G401 (cell line): ENCODE measurements around the gene TMEM100. TPM values are rescaled to one million over a fixed set of nuclear protein-coding genes. Genes with fewer than 3 reads are reported as not detected.

ENCODE experiments used
- DNase-seq: peaks from one replicate; pipeline ENCODE4 v3.0.0-alpha.2; 2015; ENCODE audit warnings: low spot score
- in situ Hi-C: cut with HindIII; loops from 2 replicates; pipeline ENCODE4 v1.10.0; 2016; ENCODE audit warnings: low sequenced_read_pairs, mixed read lengths
- total RNA-seq: library from RNA; depleted of rRNA; stranded (reverse); fragments of >200 nt; shearing (Covaris generic); gene quantifications from 2 replicates; pipeline ENCODE4 v1.2.3, GENCODE V29; 2014; rRNA removed

Gene TMEM100, protein sequence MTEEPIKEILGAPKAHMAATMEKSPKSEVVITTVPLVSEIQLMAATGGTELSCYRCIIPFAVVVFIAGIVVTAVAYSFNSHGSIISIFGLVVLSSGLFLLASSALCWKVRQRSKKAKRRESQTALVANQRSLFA
- 0.49 TPM in 1 of 2 replicates, not detected in the other for total RNA-seq

DNA sequence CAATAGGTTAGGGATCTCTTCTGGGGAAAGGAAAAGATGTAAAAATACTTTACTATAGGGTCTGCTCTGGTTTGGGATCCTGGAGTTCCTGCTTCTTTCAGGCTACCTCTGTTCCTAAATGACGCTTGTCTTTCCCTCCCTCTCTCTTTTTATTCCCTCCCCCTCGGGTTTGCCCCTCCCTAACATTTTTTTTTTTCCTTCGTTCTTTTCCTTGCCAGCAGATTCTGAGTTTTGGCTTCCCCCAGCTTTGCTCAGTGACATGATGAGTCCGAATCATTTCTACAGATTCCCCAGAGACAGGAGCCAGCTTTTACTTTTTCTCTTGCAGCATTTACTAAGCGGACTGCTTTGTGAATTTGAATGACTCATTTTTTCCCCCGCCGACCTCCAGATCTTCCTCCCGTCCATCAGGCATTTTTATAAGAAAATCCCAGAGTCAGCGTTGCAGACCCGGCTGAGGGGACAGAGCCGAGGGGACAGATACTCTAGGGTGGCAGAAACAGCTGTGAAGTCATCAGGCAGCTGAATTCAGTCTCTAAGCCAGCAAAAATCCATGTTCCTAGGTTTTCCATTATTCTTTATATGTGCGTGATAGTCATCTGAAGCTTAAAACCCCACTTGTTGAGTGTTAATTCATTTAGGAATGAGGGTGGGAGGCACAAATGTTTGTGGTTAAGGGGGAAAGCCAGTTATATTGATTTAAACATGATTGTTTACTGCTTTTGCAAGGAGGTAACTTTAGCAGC, at the start of gene TMEM100:
Gene TMEM100 (minus strand): TSS at position 123 of the 746 bp plus-strand sequence. CDS start 1,794 bp downstream, outside the sequence.
- in situ Hi-C loops: no loop called here
- no peak for DNase-seq

DNA sequence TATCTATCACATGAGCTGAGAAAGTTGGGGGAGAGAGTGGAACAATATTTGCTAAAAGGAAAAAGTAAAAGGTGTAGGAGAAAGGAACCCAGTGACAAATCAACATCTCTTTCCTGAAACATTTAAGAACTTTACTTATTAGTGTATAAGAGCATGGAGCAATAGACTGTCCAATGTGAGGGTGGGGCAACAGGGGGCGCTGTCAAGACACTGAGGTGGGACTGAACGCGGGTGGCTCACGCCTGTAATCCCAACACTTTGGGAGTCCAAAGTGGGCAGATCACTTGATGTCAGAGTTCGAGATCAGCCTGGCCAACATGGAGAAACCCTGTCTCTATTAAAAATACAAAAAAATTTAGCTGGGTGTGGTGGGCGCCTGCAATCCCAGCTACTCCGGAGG, 49.4 kb upstream of the TMEM100 start:
- in situ Hi-C loops: no loop called here
- DNase-seq: no peak

DNA sequence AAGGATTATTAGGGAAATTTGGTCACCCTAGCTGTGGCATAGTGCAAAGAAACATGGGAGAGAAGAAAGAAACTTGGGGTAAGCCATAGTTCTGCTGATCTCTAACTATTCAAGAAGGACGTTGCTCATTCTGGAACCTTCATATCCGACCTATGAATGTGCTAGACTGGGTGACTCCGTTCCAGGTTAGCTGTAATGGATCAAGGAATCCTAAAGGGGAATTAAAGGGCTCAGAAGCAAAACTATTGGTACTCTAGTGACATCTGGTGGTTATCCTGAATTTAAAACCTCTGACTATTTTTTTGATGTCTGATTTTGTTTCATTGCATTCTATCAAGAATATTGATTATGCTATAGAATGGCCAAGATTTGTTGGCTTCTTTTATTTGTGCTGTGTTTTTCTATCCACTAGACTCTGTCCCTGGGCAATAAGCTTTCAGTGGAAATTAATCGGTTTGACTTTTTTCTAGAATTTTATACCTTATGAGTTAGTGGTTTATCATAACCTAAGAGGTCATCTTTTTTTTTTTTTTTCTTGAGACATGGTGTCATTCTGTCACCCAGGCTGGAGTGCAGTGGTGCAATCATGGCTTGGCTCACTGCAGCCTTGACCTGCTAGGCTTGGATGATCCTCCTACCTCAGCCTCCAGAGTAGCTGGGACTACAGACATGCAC, 47.7 kb upstream of the TMEM100 start:
- in situ Hi-C loops: no loop called here
- DNase-seq: peak; percentile 47

DNA sequence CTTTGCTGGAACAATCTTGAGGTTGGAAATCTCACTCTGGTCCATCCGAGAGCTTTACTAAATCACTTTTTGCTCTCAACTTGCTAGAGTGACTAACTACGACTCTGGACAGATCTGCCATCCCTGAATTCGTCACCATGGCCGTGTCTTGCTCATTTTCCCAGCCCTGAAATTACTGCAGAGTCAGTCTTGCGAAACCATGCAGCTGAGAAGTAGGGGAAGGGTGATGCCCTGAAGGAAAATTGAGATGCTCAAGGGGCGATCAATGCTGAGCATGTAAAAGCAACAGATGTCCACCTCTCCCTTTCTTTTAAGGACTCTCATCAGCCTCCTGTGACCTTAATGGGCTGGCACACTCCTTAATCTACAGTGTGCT, 46.9 kb upstream of the TMEM100 start:
- in situ Hi-C loops: no loop called here

DNA sequence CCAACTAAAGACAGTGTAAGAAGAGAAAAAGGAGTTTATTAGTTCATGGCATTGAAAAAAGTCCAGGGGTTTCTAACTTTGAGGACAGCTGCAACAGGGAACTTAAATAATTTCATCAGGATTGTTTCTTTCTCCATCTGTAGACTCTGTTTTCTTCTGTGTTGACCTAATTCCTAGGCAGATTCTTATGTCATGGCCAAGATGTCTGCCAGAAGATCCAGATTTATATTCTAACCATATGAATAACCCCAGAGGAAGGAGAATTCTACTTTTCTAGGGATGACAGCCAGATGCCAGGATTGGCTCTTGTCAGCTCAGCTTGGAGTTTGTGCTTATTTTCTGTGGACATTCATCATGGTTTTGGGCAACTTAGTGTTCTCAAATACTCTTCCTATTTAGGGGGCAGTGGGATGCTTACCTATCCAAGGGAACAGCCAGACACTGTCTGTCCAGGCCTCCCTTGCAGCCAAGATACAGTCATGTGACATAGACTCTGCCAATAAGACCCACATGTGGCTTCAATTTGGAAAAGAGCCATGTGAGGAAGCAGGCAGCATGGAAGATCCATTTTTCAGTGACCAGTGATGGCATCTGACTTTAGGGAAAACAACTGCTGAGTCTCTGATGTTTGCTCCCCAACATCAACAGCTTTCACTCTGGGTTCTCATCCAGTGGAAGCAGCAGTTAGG, 46.4 kb upstream of the TMEM100 start:
- in situ Hi-C loops: no loop called here
- no peak for DNase-seq

More for the DNA sequence above, 46.9 kb upstream of the TMEM100 start:
- no peak for DNase-seq

DNA sequence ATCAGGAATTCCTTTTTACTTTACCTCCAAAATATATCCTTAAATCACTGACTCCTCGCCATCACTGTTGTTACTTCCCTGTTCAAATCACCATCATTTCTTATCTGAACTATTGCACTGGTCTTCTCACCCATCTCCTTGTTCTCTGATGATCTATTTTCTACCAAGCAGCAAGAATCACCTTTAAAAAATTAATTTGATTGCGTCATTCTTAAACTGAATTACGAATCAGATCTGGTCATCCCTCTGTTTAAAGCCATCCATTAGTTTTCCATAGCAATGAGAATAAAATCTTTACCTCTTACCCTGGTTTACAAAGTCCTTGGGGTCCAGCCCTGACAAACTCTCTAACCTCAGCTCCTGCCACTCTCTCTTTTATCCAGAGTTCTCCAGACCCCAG, 42.8 kb upstream of the TMEM100 start:
- no peak for DNase-seq
- in situ Hi-C loops: no loop called here

DNA sequence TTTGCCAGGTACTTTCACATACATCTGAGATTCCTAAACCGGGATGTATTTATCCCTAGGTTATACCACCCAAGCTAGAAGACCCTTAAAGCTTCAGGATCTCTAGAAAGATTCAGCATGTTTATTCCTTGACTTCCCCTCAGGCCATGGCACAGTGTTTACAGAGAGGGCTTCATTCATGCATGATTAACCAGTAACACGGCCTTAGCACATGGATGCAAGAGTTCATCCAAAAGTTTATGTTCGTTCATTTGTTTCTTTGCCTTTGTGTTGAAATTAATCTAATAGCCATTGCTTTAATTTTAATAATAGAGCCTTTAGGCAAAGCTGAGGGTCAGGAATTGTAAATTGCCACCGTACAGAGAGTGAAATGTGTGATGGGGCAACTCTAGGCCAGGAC, 41.9 kb upstream of the TMEM100 start:
- in situ Hi-C loops: no loop called here
- DNase-seq: no peak

DNA sequence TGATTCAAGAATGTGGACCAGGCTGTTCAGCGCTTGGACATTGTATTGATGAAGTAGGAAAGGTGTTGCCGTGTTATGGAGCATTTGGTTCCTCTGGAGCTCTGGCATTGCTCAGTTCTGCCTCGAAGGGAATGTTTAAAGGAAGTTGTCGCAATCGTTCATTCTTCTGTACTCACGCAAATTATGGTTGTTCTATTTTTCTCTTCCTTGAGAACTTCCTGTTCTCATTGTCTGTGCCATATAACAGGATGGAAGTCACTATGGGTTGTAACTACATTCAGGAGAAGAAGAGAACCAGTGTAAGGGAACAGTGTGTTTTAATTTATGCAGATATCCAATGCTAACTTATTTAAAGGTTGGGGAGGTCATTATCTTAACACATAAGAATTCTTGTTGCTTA, 41.2 kb upstream of the TMEM100 start:
- in situ Hi-C loops: no loop called here
- DNase-seq: no peak

DNA sequence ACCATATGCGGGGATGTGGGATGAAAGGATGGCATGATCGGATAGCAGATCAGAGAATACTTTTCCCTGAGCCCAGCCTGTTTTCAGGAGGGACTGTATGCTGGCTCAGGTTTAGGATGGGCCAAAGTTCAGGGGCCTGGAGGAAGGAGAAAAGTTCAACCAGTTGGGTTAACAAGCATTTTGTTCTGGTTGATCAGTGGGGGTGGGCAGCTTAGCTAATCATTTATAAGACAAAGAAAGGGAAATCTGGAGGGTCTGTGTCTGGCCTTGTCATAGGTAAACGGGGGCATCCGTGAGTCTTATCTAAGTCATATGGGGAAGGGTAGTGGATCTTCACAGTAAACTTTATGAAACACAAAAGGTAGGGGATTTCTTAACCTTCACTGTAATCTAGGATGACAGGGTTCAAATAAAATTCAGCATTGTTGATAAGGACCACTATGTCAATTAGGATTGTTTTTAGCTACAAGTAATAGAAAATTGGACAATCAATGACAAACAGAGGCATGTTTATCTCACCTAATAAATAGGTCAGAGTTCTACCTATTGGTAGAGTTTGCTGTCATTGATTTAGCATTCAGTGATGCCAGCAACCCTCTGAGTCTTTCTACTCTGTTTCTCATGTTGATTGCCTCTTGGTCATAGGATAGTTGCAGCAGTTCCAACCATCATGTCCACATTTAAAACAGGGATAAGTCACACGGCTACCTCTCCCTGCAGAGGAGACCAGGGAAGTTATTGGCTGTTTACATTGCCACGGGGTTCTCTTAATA, 39.6 kb upstream of the TMEM100 start:
- in situ Hi-C loops: no loop called here

DNA sequence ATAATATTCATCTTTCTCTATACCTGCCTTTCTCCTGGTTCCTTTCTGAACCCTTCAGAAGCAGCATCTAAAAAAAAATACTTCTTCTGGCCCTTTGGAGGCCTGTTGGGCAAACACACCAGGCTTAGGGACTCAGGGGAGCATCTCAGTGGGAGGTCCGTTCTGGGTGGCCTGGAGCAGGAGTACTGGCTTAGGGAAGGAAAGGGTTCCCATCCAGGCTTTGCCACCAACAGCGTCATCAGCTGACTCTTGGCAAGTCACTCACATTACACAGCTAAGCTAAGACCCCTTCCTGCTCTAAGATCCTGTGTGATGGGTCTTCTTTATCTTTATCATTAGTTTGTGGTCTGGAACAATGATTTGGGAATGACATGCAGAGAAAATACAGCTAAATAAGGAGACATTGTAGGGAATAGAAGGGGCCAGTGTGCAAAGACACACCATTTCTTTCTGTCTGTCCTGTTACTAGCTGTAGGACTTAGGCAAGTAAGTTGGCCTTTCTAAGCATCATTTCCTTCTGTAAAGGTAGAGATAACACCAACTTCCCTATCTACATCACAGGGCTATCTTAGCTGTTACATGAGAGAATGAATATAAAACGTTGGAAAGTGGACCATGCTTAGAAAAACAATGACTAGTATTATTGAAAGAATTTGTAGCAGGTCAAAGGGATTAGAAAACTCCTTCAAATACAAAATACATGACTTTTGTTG, 38.1 kb upstream of the TMEM100 start:
- in situ Hi-C loops: no loop called here
- DNase-seq: no peak

More for the DNA sequence above, 39.6 kb upstream of the TMEM100 start:
- DNase-seq: no peak

DNA sequence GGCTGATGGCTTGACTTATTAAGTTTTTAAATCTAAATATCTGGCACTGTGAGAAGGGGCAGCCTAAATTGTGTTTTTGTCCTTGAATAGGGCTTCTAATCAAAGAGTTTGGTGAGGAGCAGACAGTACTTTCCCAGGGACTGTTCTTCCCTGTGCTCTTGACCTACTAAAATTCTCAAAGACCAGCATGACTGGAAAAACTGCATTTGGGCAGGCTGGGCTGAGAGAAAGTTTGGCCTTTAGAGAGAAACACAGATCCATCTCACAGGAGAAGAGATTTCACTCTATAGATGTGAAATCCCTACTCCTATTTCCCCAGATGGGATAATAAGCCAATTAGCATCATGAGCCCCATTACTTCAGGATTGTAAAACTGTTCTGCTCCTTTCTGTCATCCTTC, 35.5 kb upstream of the TMEM100 start:
- DNase-seq: no peak
- in situ Hi-C loops: no loop called here

DNA sequence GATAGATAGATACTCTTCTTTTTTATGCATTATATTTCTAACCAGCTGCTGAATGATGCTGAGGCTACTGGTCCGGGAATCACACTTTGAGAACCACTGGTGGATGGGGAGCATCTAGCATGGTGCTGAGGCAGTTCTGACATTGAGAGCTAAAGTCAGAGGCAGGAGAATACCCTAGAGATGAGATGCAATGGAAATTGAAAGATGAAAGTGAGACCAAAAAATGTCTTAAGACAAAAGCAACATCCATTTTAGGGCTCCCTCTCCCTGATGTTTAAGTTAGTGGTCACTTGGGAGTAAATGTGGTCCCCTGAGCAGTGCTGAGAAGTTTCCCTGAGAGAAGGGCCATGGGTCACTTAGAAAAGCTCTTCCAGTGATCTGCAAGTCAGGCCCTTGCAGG, 35.0 kb upstream of the TMEM100 start:
- DNase-seq: no peak
- in situ Hi-C loops: no loop called here

DNA sequence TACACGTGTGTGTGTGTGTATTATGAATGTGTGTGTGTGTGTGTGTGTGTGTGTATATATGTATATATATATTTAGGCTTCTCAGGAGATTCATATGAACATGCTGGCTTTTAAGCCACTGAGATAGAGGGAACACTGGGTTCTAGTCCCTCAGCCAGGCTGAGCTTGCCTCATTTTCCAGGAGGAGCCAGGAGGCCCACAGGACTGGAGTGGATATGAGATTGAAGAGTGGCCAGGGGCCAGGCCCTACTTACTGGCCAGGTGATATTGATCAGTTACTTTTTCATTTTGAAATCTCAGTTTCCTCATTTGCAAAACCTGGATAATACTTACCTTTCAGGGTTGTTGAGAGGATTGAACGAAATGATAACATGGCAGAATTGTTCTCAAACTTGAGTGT, 34.0 kb upstream of the TMEM100 start:
- in situ Hi-C loops: no loop called here
- no peak for DNase-seq

DNA sequence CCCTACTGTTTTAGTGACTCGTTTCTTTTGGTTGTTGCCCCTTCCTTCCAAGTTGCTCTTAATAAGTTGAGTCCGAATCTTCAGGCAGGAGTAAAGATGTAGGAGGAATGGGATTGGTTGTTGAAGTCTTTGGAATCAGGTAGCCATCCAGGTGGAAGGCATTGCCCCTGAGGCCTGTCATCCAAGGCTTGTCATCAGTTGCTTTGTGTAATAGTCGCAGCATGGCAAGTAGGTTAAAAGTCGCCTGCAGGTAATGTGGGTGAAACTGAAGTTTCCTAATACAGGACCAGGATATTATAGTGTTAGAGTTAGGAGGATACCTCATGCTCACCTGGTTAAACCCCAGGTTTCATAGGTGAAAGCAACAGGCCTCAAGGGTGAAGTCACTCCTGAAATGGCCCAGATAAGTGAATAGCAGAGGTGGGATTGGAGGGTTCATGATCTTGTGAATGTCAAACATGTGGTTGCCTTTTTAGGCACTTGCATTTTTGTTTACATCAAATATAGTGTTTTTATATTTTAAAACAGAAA, 29.1 kb upstream of the TMEM100 start:
- DNase-seq: no peak
- in situ Hi-C loops: no loop called here

DNA sequence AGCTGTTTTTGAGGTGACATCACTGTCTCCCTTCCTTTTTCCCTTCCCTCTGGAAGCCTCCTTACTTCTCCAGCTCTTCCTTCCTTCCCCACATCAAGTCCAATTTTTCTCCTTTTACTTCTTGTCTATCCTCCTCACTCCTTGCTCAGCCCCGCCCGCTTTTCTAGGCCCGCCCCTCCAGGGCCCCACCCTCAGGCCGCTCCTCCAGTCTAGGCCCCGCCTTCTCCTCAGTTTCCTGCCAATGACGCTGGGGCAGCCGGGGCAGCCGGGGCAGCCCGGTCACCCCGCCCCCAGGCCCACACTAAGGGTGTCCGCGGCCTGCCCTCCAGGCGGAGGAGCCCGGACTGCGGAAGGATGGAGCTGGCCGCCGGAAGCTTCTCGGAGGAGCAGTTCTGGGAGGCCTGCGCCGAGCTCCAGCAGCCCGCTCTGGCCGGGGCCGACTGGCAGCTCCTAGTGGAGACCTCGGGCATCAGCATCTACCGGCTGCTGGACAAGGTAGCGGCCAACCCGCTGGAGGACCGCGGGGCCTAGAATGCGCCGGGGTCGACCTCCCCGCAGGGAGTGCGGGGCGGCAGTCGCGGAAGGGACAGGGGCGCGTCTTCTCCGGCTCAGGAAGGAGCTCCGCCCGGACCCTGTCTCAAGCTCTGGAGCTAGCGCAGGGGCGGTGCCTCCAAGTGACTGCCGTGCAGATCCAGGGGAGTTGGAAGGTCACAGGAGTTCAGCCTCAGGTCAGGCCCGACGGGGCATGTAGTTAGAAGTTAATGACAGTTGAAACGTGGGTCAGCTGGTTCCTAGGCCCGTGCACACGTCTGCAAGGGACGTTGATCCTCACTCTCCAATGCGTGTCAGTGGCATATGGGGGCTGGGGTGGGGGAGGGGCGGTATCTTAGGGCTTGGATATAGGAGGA, 28.3 kb upstream of the TMEM100 start, which contains the start of gene PCTP:
Gene PCTP (plus strand): TSS at position 302 of the 908 bp plus-strand sequence. CDS start 53 bp downstream, at position 355.
- in situ Hi-C loops: no loop called here

DNA sequence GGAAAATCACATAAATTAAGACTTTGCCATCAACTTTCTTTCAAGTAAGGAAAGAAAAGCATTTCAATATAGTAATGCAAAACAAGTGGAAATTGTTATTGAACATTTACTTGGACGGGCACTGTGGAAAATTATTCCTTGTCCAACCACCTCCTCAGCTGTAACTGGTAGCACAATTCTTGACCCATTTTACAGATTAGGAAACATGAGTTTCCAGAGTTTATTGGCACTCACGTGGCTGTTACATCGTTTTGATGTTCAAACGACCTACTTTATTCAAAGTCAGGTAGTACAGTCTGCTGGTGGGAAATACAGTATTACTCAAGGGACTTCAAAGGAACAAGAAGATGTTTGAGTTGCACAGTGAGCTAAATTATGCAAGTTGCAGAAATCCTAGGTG, 27.3 kb upstream of the TMEM100 start:
- in situ Hi-C loops: no loop called here
- DNase-seq: no peak

More for the DNA sequence above, 28.3 kb upstream of the TMEM100 start, which contains the start of gene PCTP:
- peak; percentile 91 for DNase-seq

DNA sequence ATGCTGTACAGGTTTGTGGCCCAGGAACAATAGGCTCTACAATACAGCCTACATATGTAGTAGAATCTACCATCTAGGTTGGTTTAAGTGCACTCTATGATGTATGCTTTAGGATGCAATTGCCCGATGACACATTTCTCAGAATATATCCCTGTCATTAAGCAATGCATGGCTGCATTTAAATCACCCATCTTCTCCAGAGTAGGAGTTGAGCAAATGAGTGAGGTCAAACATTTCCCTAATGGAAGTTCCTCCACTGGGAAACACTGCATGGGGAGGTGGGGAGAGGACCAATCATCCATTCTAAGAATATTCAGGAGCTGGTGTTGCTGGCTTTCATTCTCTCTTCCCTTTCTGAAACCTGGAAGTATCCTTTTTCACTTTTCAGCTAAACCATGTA, 26.2 kb upstream of the TMEM100 start:
- no peak for DNase-seq
- in situ Hi-C loops: no loop called here
